WTC11 (cell line): ENCODE results near the gene IL4R. TPM values are rescaled to one million over a fixed set of nuclear protein-coding genes. Genes with fewer than 3 reads are reported as not detected.
A peak's percentile ranks its signal among the peaks of the same experiment; 100 is the strongest.

Experiments
- ATAC-seq: fragments of 200-7000 bp; cut with Tn5 transposase; 2 replicates; pipeline ENCODE4 v1.10.0; 2021; ENCODE audit warnings: mild to moderate bottlenecking, moderate library complexity
- CTCF ChIA-PET: fragments of 300-600 bp; sonication (Branson Sonifier 250); formaldehyde crosslinking; loops from one replicate; lab custom pipeline; 2021; ENCODE audit warnings: antibody characterized with exemption; lab: Charles Lee
- POLR2A ChIA-PET: fragments of 350-600 bp; sonication (Branson Sonifier 250); formaldehyde crosslinking; loops from one replicate; lab custom pipeline; 2021; ENCODE audit warnings: antibody characterized with exemption; lab: Charles Lee
- DNase-seq: peaks from one replicate; pipeline ENCODE4 v3.0.0; 2021; ENCODE audit warnings: low spot score
- H3K27ac Mint-ChIP-seq: 2 replicates; pipeline ENCODE4 v1.8.0; 2021; ENCODE audit warnings: mixed read lengths
- H3K27me3 Mint-ChIP-seq: 2 replicates; pipeline ENCODE4 v1.8.0; 2021; ENCODE audit warnings: low read depth, mild to moderate bottlenecking, moderate library complexity, mixed read lengths
- H3K36me3 Mint-ChIP-seq: 2 replicates; pipeline ENCODE4 v1.8.0; 2021; ENCODE audit warnings: mixed read lengths
- H3K4me1 Mint-ChIP-seq: 2 replicates; pipeline ENCODE4 v1.8.0; 2022; ENCODE audit warnings: mixed read lengths
- H3K4me3 Mint-ChIP-seq: 2 replicates; pipeline ENCODE4 v1.8.0; 2021; ENCODE audit warnings: mild to moderate bottlenecking, moderate library complexity, mixed read lengths
- H3K9me3 Mint-ChIP-seq: 2 replicates; pipeline ENCODE4 v1.8.0; 2021; ENCODE audit warnings: mixed read lengths
- CREB1 ChIP-seq: sonication (generic); formaldehyde crosslinking; IDR thresholded peaks from 2 replicates; pipeline ENCODE4 v1.8.0; 2023; ENCODE audit warnings: mild to moderate bottlenecking, missing genetic modification reagents
- GTF2I ChIP-seq: fragments of 250-450 bp; sonication (Bioruptor Pico); conservative IDR thresholded peaks from 2 replicates; pipeline ENCODE4 v1.4.0; 2021; ENCODE audit warnings: mild to moderate bottlenecking
- HMGXB4 ChIP-seq: sonication (generic); formaldehyde crosslinking; IDR thresholded peaks from 2 replicates; pipeline ENCODE4 v1.8.1; 2023; ENCODE audit warnings: mild to moderate bottlenecking, moderate library complexity, missing genetic modification reagents
- IRF2 ChIP-seq: sonication (generic); formaldehyde crosslinking; IDR thresholded peaks from 2 replicates; pipeline ENCODE4 v1.8.0; 2022; ENCODE audit warnings: low read depth, missing genetic modification reagents, borderline replicate concordance
- KAT7 ChIP-seq: sonication (generic); formaldehyde crosslinking; IDR thresholded peaks from 2 replicates; pipeline ENCODE4 v1.8.1; 2023; ENCODE audit warnings: missing genetic modification reagents, mild to moderate bottlenecking, borderline replicate concordance
- MXD4 ChIP-seq: fragments of 250-450 bp; sonication (Bioruptor Pico); IDR thresholded peaks from 2 replicates; pipeline ENCODE4 v1.8.0; 2021; ENCODE audit warnings: mild to moderate bottlenecking, moderate library complexity, borderline replicate concordance
- NFATC4 ChIP-seq: fragments of 250-450 bp; sonication (Bioruptor Pico); IDR thresholded peaks from 2 replicates; pipeline ENCODE4 v1.9.0; 2021; ENCODE audit warnings: mild to moderate bottlenecking
- NFE2L1 ChIP-seq: sonication (generic); formaldehyde crosslinking; IDR thresholded peaks from 2 replicates; pipeline ENCODE4 v1.8.1; 2023; ENCODE audit warnings: missing genetic modification reagents
- NR1H2 ChIP-seq: sonication (generic); formaldehyde crosslinking; IDR thresholded peaks from 2 replicates; pipeline ENCODE4 v1.9.0; 2021; ENCODE audit warnings: mild to moderate bottlenecking, moderate library complexity, missing genetic modification reagents
- NR3C1 ChIP-seq: sonication (generic); formaldehyde crosslinking; conservative IDR thresholded peaks from 2 replicates; pipeline ENCODE4 v1.8.1; 2023; ENCODE audit warnings: low read depth, mild to moderate bottlenecking, missing genetic modification reagents
- STAT6 ChIP-seq: sonication (generic); formaldehyde crosslinking; conservative IDR thresholded peaks from 2 replicates; pipeline ENCODE4 v1.8.1; 2023; ENCODE audit warnings: mild to moderate bottlenecking, low read depth, missing genetic modification reagents, moderate library complexity
- TP53 ChIP-seq: sonication (generic); formaldehyde crosslinking; IDR thresholded peaks from 2 replicates; pipeline ENCODE4 v1.8.1; 2023; ENCODE audit warnings: mild to moderate bottlenecking, missing genetic modification reagents
- USF1 ChIP-seq: sonication (generic); formaldehyde crosslinking; IDR thresholded peaks from 2 replicates; pipeline ENCODE4 v1.8.0; 2022; ENCODE audit warnings: mild to moderate bottlenecking, missing genetic modification reagents
- ZBTB43 ChIP-seq: sonication (generic); formaldehyde crosslinking; IDR thresholded peaks from 2 replicates; pipeline ENCODE4 v1.8.1; 2023; ENCODE audit warnings: mild to moderate bottlenecking, missing genetic modification reagents
- ZNF396 ChIP-seq: fragments of 250-450 bp; sonication (Bioruptor Pico); IDR thresholded peaks from 2 replicates; pipeline ENCODE4 v1.8.0; 2021; ENCODE audit warnings: mild to moderate bottlenecking, moderate library complexity, borderline replicate concordance
- total RNA-seq: library from RNA; stranded (reverse); gene quantifications from 3 replicates; pipeline ENCODE4 v1.2.3, GENCODE V29; 2021
- TF ChIP-seq, protein P1 (sequence below): sonication (generic); formaldehyde crosslinking; IDR thresholded peaks from 2 replicates; pipeline ENCODE4 v1.8.1; 2022; ENCODE audit warnings: mild to moderate bottlenecking, moderate library complexity, missing genetic modification reagents
- TF ChIP-seq, protein P2 (sequence below): fragments of 200-600 bp; IDR thresholded peaks from 2 replicates; pipeline ENCODE4 v1.8.0; 2022; ENCODE audit warnings: antibody characterized with exemption
- TF ChIP-seq, protein P3 (sequence below): fragments of 250-450 bp; sonication (Bioruptor Pico); IDR thresholded peaks from 2 replicates; pipeline ENCODE4 v2.1.2; 2022; ENCODE audit warnings: mild to moderate bottlenecking, moderate library complexity
- TF ChIP-seq, protein P4 (sequence below): sonication (generic); formaldehyde crosslinking; conservative IDR thresholded peaks from 2 replicates; pipeline ENCODE4 v1.8.1; 2022; ENCODE audit warnings: mild to moderate bottlenecking, missing genetic modification reagents
- TF ChIP-seq, protein P5 (sequence below): sonication (generic); formaldehyde crosslinking; IDR thresholded peaks from 2 replicates; pipeline ENCODE4 v1.8.1; 2023; ENCODE audit warnings: mild to moderate bottlenecking, missing genetic modification reagents

IL4R gene
- total RNA-seq, 1 experiment from 2014 or later: 28.7 TPM

DNA sequence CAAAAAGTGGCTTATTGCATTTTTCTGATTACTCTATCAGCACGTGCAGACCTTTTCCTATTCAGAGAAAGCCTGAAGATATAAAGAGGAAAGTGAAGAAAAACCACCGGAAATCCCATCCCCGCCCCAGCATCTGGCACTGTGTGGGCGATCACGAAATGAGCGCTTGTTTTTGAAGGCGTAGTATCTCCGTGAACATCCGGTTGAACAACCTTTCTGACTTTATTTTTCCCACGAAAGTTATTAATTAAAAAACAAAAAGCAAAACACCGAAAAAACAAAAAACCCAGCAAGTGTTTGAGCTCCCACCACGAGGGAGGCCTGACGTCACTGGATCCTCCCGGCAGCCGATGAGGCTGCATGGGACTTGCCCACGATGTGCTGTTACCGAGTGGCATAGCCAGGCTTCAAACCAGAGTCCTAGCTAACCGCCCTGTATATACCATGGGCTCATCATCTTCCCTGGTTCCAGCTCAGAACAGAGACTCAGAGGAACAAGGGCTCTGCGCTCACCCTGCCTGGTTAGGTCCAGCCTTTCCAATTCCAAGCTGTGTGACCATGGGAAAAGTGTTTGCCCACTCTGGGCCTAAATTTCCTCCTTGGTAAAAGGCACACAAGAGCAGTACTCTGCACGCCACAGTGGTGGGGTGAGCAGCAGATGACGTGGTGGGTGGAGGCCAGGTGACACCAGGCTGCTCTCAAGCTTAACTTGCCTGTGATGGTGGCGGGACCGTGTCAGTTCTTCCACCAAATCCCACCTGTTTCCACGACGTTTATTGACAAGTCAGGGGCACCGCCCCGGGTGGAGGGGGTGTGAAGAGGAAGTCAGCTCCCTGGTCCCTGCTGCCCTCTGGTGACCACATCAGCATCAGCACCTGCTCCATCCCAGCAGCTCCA is 53.9 kb downstream of the IL4R start (continued):
- TF ChIP-seq HMGXB4 (CRISPR knock-in tag) (0 out of 2 replicates have a peak, but pooled peaks have one; percentile 4), NR3C1 (CRISPR knock-in tag) (no peak), ZNF396 (CRISPR knock-in tag) (no peak), CREB1 (CRISPR knock-in tag) (no peak), IRF2 (no peak), ZBTB43 (CRISPR knock-in tag) (no peak), KAT7 (CRISPR knock-in tag) (no peak), TP53 (no peak), NR1H2 (CRISPR knock-in tag) (no peak), NFE2L1 (CRISPR knock-in tag) (no peak), GTF2I (CRISPR knock-in tag) (peak; percentile 82), MXD4 (no peak)
- TF ChIP-seq, protein P1, sequence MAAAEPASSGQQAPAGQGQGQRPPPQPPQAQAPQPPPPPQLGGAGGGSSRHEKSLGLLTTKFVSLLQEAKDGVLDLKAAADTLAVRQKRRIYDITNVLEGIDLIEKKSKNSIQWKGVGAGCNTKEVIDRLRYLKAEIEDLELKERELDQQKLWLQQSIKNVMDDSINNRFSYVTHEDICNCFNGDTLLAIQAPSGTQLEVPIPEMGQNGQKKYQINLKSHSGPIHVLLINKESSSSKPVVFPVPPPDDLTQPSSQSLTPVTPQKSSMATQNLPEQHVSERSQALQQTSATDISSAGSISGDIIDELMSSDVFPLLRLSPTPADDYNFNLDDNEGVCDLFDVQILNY (CRISPR knock-in tag): 0 out of 2 replicates have a peak, but pooled peaks have one; percentile 38
- TF ChIP-seq, protein P2, sequence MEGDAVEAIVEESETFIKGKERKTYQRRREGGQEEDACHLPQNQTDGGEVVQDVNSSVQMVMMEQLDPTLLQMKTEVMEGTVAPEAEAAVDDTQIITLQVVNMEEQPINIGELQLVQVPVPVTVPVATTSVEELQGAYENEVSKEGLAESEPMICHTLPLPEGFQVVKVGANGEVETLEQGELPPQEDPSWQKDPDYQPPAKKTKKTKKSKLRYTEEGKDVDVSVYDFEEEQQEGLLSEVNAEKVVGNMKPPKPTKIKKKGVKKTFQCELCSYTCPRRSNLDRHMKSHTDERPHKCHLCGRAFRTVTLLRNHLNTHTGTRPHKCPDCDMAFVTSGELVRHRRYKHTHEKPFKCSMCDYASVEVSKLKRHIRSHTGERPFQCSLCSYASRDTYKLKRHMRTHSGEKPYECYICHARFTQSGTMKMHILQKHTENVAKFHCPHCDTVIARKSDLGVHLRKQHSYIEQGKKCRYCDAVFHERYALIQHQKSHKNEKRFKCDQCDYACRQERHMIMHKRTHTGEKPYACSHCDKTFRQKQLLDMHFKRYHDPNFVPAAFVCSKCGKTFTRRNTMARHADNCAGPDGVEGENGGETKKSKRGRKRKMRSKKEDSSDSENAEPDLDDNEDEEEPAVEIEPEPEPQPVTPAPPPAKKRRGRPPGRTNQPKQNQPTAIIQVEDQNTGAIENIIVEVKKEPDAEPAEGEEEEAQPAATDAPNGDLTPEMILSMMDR: peak; percentile 74
- TF ChIP-seq, protein P3, sequence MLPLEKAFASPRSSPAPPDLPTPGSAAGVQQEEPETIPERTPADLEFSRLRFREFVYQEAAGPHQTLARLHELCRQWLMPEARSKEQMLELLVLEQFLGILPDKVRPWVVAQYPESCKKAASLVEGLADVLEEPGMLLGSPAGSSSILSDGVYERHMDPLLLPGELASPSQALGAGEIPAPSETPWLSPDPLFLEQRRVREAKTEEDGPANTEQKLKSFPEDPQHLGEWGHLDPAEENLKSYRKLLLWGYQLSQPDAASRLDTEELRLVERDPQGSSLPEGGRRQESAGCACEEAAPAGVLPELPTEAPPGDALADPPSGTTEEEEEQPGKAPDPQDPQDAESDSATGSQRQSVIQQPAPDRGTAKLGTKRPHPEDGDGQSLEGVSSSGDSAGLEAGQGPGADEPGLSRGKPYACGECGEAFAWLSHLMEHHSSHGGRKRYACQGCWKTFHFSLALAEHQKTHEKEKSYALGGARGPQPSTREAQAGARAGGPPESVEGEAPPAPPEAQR (CRISPR knock-in tag): no peak

DNA sequence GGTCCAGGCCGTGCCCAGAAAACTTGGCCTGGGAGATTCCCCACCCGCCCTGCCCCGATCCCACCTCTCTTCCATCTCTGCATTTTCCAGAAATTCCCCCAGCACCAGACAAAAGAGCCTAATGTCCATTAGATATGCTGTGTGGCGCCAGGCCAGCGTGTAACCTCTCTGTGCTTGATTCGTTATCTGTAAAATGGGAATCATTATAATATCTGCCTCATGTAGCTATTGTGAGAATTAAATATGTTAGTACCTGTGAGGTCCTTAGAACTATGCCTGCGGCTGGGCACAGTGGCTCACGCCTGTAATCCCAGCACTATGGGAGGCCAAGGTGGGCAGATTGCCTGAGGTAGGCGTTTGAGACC is 54.6 kb downstream of the IL4R start:
- CTCF ChIA-PET: interaction anchor here (0.6 to 5.4 kb wide), 39 partner anchors 7 to 283 kb away, joined by 3 to 125 read pairs (median 6); partner anchors contain the start of gene KDM8
- no peaks in the 10 kb centered on the region; the same call in 1 of the 2 replicates for H3K27me3 Mint-ChIP-seq
- peaks cover 3% of the 10 kb centered on the region; the same call in 1 of the 2 replicates for H3K4me1 Mint-ChIP-seq
- ATAC-seq (no peak), DNase-seq (no peak)
- H3K27ac Mint-ChIP-seq: no peak overlapping the region
- H3K36me3 Mint-ChIP-seq: no peaks in the 10 kb centered on the region
- no peaks in the 10 kb centered on the region for H3K9me3 Mint-ChIP-seq
- no peak overlapping the region for H3K4me3 Mint-ChIP-seq
- POLR2A ChIA-PET: interaction anchor here (1.3 kb wide), 1 partner anchor 41 kb away, joined by 3 read pairs; no protein-coding TSS in a partner anchor
- TF ChIP-seq, protein P4, sequence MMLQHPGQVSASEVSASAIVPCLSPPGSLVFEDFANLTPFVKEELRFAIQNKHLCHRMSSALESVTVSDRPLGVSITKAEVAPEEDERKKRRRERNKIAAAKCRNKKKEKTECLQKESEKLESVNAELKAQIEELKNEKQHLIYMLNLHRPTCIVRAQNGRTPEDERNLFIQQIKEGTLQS (CRISPR knock-in tag): no peak
- TF ChIP-seq, protein P3 (CRISPR knock-in tag): no peak
- TF ChIP-seq, protein P5, sequence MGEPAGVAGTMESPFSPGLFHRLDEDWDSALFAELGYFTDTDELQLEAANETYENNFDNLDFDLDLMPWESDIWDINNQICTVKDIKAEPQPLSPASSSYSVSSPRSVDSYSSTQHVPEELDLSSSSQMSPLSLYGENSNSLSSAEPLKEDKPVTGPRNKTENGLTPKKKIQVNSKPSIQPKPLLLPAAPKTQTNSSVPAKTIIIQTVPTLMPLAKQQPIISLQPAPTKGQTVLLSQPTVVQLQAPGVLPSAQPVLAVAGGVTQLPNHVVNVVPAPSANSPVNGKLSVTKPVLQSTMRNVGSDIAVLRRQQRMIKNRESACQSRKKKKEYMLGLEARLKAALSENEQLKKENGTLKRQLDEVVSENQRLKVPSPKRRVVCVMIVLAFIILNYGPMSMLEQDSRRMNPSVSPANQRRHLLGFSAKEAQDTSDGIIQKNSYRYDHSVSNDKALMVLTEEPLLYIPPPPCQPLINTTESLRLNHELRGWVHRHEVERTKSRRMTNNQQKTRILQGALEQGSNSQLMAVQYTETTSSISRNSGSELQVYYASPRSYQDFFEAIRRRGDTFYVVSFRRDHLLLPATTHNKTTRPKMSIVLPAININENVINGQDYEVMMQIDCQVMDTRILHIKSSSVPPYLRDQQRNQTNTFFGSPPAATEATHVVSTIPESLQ (CRISPR knock-in tag): no peak
- TF ChIP-seq STAT6 (CRISPR knock-in tag): no peak
- no peak for TF ChIP-seq USF1 (CRISPR knock-in tag)
- TF ChIP-seq NFATC4 (CRISPR knock-in tag): no peak
